Thyroid gland (tissue), 4 donors: ENCODE results near the gene LCN12. TPM values are rescaled to one million over a fixed set of nuclear protein-coding genes. Genes with fewer than 3 reads are reported as not detected.

Experiments used
- DNase-seq, 2 donors: peaks; one replicate each; pipeline ENCODE4 v3.0.0-alpha.2; 2019
- H3K27ac ChIP-seq, 3 donors: fragments of 200-600 bp; sonication (generic); 1 replicate in 2 of 3; 2 replicates in 1 of 3; pipeline ENCODE4 v1.5.1; 2016 to 2019; ENCODE audit warnings: mild to moderate bottlenecking in 1 of 3, moderate library complexity in 1 of 3
- H3K27me3 ChIP-seq: fragments of 200-600 bp; sonication (generic); one replicate; pipeline ENCODE4 v1.5.1; 2019
- H3K36me3 ChIP-seq, 2 donors: fragments of 200-600 bp; sonication (generic); one replicate each; pipeline ENCODE4 v1.5.1; 2016 to 2019
- H3K4me1 ChIP-seq, 2 donors: fragments of 200-600 bp; sonication (generic); one replicate each; pipeline ENCODE4 v1.5.1; 2017 to 2019
- H3K4me3 ChIP-seq, 3 donors: fragments of 200-600 bp; sonication (generic); replicated peaks in 1 of 3; 1 replicate in 2 of 3; 2 replicates in 1 of 3; pipeline ENCODE4 v1.5.1; 2016; ENCODE audit warnings: mild to moderate bottlenecking in 1 of 3
- H3K9me3 ChIP-seq: fragments of 200-600 bp; sonication (generic); one replicate; pipeline ENCODE4 v1.5.1; 2017
- CTCF ChIP-seq, 6 experiments: fragments of 200-600 bp in 3 of 6; fragments of 450-650 bp in 3 of 6; sonication (generic) in 3 of 6; IDR thresholded peaks; one replicate each; pipeline ENCODE4 v1.5.1; 2016 to 2019; ENCODE audit warnings: antibody characterized with exemption in 6 of 6, mild to moderate bottlenecking in 2 of 6, inconsistent platforms in 1 of 6, moderate library complexity in 1 of 6
- POLR2A ChIP-seq, 2 donors: fragments of 450-650 bp; IDR thresholded peaks; one replicate each; pipeline ENCODE4 v1.6.1; 2017; ENCODE audit warnings: antibody characterized with exemption in 2 of 2, mild to moderate bottlenecking in 2 of 2, moderate library complexity in 1 of 2
- WGBS, 2 donors: methylation state at CpG; one replicate each; pipeline ENCODE4 v1.1.5; 2017; 5-methylcytosine and 5-hydroxymethylcytosine counted together
- intact Hi-C: fragments of 100-400 bp; cut with DNase I; formaldehyde crosslinking; loops from one replicate; pipeline ENCODE4 v1.15.1; 2023
- total RNA-seq, 4 donors: library from RNA; depleted of rRNA; stranded (reverse); fragments of >200 nt; gene quantifications; one replicate each; pipeline ENCODE4 v1.2.3, GENCODE V29; 2016

LCN12 gene
- total RNA-seq, 4 donors from 2014 or later: 24.3 to 85.0 (median 54.0) TPM

DNA sequence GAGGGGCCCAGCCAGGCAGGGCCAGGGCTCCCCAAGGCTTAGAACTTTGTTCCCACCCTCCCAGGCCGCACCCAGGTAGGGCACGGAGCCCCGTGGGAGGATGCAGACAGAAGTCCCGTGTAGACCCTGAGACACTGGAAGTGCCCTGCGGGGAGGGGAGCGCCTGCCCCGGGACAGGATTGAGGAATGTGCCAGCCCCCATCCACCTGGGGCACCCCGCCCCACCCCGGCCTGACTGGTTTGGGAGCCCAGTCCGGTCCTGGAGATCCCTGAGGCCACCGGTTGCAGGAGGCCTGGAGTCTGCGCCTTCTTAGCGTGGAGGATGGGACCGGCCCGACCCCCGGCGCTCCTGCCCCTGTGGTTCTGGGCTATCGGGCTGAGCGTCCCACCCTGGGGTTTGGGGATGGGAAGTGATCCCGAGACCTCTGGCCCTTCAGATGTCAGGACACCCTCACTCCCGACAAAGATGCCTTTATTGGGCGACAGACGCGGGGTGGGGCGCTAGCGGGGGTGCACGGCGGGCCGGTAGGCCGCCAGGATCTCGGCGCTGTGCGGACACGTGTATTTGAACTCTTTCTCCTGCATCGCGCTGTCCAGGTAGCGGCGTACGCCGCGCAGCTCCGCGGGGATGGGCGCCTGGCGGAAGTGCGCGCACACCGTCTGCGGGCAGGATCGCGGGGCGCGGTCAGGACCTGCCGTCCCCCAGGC, 42.3 kb downstream of the LCN12 start:
- intact Hi-C loops: no loop called here
- 65 to 71% methylated on average over 16 to 19 of the region's 54 CpGs for WGBS, 2 donors
- peak overlapping the region in 1 of 3 donors; percentile 24 for H3K4me3 ChIP-seq

DNA sequence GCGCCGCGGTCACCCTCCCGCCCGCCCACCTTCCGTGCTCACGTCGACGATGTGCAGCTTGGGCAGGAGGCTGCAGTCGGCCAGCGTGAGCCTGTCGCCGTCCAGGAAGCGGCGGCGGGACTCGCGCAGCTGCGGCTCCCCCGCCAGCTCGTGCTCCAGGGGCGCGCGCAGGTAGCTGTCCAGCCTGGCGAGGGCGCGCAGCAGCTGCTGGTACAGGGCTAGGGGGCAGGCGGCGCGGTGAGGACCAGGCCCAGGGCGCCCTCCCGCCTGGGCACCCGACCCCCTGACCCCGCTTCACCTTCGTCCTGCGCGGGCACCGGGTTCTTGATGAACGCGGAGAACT, 42.8 kb downstream of the LCN12 start:
- peak in 1 of 2 donors; percentile 44 for DNase-seq
- WGBS, 2 donors: no CpG with 5 or more reads among the region's 40 CpGs
- TF ChIP-seq POLR2A (IDR thresholded peaks at IDR 0.05): no peak
- no peak for TF ChIP-seq CTCF (IDR thresholded peaks at IDR 0.05)
- H3K4me1 ChIP-seq: peaks cover 46 to 72% of the 10 kb centered on the region in 2 donors
- intact Hi-C loops: loop anchor here (5.0 kb wide), 1 partner anchor 43 kb away; the partner anchor contains the start of gene LCN12
- H3K9me3 ChIP-seq: no peaks in the 10 kb centered on the region
- peak overlapping the region in 1 of 3 donors; percentile 24 for H3K4me3 ChIP-seq
- no peaks in the 10 kb centered on the region for H3K36me3 ChIP-seq
- H3K27ac ChIP-seq: peak overlapping the region in 2 of 3 donors; percentile 29 to 78
- no peaks in the 10 kb centered on the region for H3K27me3 ChIP-seq

More for the DNA sequence above, 42.3 kb downstream of the LCN12 start:
- DNase-seq: no peak
- Histone ChIP-seq H3K27me3 (no peaks in the 10 kb centered on the region), H3K36me3 (no peaks in the 10 kb centered on the region), H3K4me1 (peaks cover 46 to 69% of the 10 kb centered on the region in 2 donors), H3K27ac (peak overlapping the region in 1 of 3 donors; percentile 78), H3K9me3 (no peaks in the 10 kb centered on the region)
- TF ChIP-seq POLR2A (IDR thresholded peaks at IDR 0.05) (no peak), CTCF (IDR thresholded peaks at IDR 0.05) (no peak)

GRCh38 chr9:136995362-136995761, 43.3 kb downstream of the LCN12 start:
- H3K36me3 ChIP-seq: no peaks in the 10 kb centered on the region
- TF ChIP-seq POLR2A (IDR thresholded peaks at IDR 0.05): no peak
- TF ChIP-seq CTCF (IDR thresholded peaks at IDR 0.05): no peak
- H3K27me3 ChIP-seq: no peaks in the 10 kb centered on the region
- DNase-seq: peak in 1 of 2 donors; percentile 59
- peak overlapping the region in 2 of 3 donors; percentile 29 to 78 for H3K27ac ChIP-seq
- intact Hi-C loops: loop anchor here (5.0 kb wide), 1 partner anchor 43 kb away; the partner anchor contains the start of gene LCN12
- 0 to 3% methylated on average over 11 to 14 of the region's 30 CpGs for WGBS, 2 donors
- H3K4me1 ChIP-seq: peaks cover 46 to 72% of the 10 kb centered on the region in 2 donors
- H3K4me3 ChIP-seq: peak overlapping the region in 2 of 3 donors; percentile 14 to 24
- no peaks in the 10 kb centered on the region for H3K9me3 ChIP-seq

GRCh38 chr9:136995772-136996311, 43.8 kb downstream of the LCN12 start:
- H3K36me3 ChIP-seq: no peaks in the 10 kb centered on the region
- TF ChIP-seq CTCF (IDR thresholded peaks at IDR 0.05): no peak
- H3K4me3 ChIP-seq: peak overlapping the region; percentile 12 to 37 (median 14)
- WGBS, 2 donors: 0 to 10% methylated on average over 3 of the region's 12 CpGs
- H3K27me3 ChIP-seq: no peaks in the 10 kb centered on the region
- intact Hi-C loops: loop anchor here (5.0 kb wide), 1 partner anchor 44 kb away; the partner anchor contains the start of gene LCN12
- H3K27ac ChIP-seq: peak overlapping the region; percentile 53 to 78 (median 69)
- peaks cover 46 to 72% of the 10 kb centered on the region in 2 donors for H3K4me1 ChIP-seq
- H3K9me3 ChIP-seq: no peaks in the 10 kb centered on the region
- peak; percentile 97 to 99 for DNase-seq
